Adrenal gland (tissue), 5 donors: ENCODE measurements around the gene S100A10.

Experiments
- POLR2A ChIP-seq, 2 donors: fragments of 450-650 bp; IDR thresholded peaks; one replicate each; pipeline ENCODE4 v1.6.1; 2017; ENCODE audit warnings: antibody characterized with exemption in 2 of 2, mild to moderate bottlenecking in 2 of 2, moderate library complexity in 1 of 2
- TF ChIP-seq, protein P1 (sequence below), 6 experiments: fragments of 450-650 bp in 4 of 6; fragments of 200-600 bp in 2 of 6; sonication (generic) in 1 of 6; IDR thresholded peaks; 1 replicate in 5 of 6; 2 replicates in 1 of 6; pipeline versions ENCODE4 v1.5.1 to v1.8.0; 2016 to 2021; ENCODE audit warnings: antibody characterized with exemption in 6 of 6, mild to moderate bottlenecking in 2 of 6, moderate library complexity in 1 of 6
- donor health status: DM: no; HTN: no; CAD: no.

GRCh38 chr1:151990058-151990855 is 3.4 kb downstream of the S100A10 start:
- TF ChIP-seq, protein P1, sequence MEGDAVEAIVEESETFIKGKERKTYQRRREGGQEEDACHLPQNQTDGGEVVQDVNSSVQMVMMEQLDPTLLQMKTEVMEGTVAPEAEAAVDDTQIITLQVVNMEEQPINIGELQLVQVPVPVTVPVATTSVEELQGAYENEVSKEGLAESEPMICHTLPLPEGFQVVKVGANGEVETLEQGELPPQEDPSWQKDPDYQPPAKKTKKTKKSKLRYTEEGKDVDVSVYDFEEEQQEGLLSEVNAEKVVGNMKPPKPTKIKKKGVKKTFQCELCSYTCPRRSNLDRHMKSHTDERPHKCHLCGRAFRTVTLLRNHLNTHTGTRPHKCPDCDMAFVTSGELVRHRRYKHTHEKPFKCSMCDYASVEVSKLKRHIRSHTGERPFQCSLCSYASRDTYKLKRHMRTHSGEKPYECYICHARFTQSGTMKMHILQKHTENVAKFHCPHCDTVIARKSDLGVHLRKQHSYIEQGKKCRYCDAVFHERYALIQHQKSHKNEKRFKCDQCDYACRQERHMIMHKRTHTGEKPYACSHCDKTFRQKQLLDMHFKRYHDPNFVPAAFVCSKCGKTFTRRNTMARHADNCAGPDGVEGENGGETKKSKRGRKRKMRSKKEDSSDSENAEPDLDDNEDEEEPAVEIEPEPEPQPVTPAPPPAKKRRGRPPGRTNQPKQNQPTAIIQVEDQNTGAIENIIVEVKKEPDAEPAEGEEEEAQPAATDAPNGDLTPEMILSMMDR (IDR thresholded peaks at IDR 0.05), result no peak
- no peak for TF ChIP-seq POLR2A (IDR thresholded peaks at IDR 0.05)
